Fibroblast of skin of left quadriceps (primary cell): ENCODE data around the gene UNC93B1.
A peak's percentile ranks its signal among the peaks of the same experiment; 100 is the strongest.
"Not testable (repeated sequence)": the region's sequence is repeated elsewhere in the genome, so short reads cannot be mapped to it uniquely, and the experiment has no call there.

Source experiments
- DNase-seq, 2 experiments: peaks; one replicate each; pipeline ENCODE4 v3.0.0-alpha.2; 2013; ENCODE audit warnings: low read depth in 2 of 2

UNC93B1 gene

GRCh38 chr11:67991347-67992121 lies 12.4 kb downstream of the UNC93B1 start:
- DNase-seq: not testable (repeated sequence)

DNA sequence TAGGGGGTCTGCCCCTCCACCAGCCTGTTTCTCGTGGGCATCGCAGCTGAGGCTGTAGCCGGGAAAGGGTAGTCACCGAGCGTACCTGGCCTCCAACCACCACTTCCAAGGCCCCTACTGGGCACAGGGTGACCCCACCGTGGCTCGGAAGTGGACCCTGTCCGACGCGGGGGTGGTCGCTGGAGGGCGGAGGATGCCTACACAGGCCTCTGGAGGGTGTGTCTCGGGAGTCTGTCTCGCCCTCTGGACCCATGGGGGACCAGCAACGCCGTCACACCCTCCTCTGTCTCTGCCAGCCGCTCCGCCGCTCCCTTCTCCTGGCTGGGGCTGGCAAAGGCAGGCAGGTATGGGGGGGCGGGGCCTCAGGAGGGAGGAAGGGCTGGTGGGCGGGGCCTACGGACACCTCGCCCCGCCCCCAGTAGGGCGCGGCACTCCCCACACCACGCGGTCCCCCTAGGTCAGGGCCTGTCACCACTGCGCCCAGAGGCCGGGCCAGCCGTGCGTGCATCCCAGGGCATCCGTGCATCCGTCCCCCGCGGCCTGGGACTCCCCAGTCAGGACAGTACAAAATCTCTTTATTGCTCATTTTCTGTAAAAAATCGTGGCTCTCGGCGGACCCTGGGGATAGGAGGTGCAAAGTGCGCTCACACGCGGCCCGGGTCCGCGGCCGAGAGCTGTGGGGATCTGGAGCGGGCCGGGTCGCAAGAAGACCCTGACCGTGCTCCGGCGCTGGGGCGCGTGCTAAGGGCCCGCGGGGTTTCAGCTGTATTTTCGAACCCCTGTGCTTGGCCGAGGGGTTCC lies 13.2 kb downstream of the UNC93B1 start:
- DNase-seq: not testable (repeated sequence)

- not testable (repeated sequence) for DNase-seq
Measured at GRCh38 chr11:67985302-67985701, 18.6 kb downstream of the UNC93B1 start.

DNA sequence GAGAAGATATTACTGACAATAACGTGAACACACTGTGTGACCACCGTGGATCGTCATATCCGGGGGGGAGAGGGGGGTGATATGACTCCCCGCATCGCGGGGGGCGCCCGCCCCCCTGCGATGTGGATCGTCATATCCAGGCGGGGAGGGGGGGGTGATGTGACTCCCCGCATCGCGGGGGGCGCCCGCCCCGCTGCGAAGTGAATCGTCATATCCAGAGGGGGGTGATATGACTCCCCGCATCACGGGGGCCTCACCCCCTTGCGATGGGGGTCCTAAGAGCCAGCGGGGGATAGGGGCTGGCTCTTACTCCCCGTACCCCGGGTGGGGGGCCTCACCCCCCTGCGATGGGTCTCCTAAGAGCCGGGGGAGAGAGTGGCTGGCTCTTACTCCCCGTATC lies 19.9 kb downstream of the UNC93B1 start:
- DNase-seq: no peak

- not testable (repeated sequence) for DNase-seq
Measured at GRCh38 chr11:67982255-67982857, 21.5 kb downstream of the UNC93B1 start.

- DNase-seq: not testable (repeated sequence)
Measured at GRCh38 chr11:67981226-67981625, 22.7 kb downstream of the UNC93B1 start.

DNA sequence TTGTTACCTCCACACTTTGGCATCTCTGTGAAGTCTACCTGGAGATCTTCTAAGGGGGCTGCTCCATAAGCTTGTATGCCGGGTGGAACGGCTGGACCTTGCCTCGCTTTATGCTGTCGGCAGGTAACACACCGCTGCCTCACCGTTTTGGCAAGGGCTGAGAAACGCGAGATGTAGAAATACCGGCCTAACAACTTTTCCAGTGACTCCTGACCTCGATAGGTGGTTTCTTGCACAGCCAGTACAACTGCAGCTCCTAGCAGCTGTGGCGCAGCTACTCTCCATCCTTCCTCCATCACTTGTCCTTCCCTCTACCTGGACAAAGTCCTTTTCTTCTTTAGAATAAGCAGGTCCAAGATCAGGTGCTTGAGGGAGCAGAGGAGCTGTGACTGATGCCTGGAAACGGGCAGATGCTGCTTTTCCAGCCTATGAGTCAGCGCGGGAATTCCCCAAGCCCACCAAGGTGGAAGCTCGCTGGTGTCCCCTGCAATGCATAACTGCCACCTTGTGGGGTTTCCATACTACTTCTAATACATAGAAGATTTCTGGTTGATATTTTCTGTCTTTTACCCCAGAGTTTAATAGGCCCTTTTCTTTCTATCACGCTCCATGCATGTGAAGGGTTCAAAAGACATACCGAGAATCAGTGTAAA lies 25.0 kb downstream of the UNC93B1 start:
- not testable (repeated sequence) for DNase-seq

GRCh38 chr11:67974746-67975145 lies 29.2 kb downstream of the UNC93B1 start:
- DNase-seq: not testable (repeated sequence)

DNA sequence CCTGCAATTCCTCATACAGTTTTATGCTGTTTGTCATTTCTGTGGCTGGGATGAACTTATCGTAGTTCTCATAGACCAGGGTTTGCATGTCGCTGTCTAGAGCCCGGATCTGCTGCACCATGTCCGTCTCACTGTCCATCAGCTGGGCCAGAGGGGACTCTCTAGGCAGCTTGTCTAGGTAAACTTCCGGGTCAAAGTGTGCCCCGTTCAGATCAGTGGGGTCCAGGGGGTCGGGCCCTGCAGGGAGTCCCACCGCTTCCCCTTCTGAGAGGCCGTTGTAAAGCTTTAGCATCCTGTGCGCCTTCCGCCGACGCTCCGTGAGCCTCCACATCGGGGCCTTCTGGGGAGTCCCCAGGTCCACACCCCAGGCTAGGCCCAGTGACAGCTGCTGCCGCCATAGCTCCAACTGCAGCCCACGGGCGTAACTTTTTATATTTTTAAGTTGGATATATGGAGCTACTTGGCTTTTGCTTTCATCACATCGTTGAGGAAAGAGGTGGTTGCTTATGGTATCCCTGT lies 38.0 kb downstream of the UNC93B1 start:
- DNase-seq: not testable (repeated sequence)

- DNase-seq: not testable (repeated sequence)
Measured at GRCh38 chr11:67964746-67965145, 39.2 kb downstream of the UNC93B1 start.

GRCh38 chr11:67963879-67964278 lies 40.0 kb downstream of the UNC93B1 start:
- not testable (repeated sequence) for DNase-seq

- not testable (repeated sequence) for DNase-seq
Measured at GRCh38 chr11:67963217-67963616, 40.7 kb downstream of the UNC93B1 start.

GRCh38 chr11:67956236-67956635 lies 47.7 kb downstream of the UNC93B1 start:
- DNase-seq: not testable (repeated sequence)

DNA sequence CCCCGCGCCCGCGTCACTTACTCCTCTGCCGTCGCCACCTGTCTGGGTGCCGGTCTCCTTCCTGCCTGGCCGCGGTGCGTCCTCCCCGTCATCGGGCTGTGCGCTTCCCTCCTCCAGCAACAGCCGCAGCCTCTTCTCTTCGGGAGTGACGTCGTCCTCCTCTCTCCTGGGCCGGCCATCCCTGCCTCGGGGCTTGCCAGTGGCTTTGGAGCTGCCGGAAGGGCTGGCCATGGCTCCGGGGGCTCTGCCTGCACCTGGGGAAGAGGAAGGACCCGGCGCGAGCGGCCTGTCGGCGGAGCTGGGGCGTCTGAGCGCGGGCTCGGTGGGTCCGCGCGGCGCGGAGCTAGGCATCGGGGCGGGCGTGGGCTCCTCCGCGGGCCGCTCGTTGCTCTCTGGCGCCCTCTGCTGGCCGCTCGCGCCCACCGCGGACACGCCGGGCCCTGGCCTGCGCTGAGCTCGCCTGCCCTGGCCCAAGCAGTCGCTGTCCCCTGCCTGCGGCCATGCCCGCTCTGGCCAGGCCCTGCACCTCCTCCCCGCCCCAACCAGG lies 48.4 kb downstream of the UNC93B1 start:
- peak; percentile 17 to 18 for DNase-seq

GRCh38 chr11:67954971-67955370 lies 48.9 kb downstream of the UNC93B1 start:
- DNase-seq: not testable (repeated sequence)

- DNase-seq: not testable (repeated sequence)
Measured at GRCh38 chr11:67954251-67954650, 49.6 kb downstream of the UNC93B1 start.

DNA sequence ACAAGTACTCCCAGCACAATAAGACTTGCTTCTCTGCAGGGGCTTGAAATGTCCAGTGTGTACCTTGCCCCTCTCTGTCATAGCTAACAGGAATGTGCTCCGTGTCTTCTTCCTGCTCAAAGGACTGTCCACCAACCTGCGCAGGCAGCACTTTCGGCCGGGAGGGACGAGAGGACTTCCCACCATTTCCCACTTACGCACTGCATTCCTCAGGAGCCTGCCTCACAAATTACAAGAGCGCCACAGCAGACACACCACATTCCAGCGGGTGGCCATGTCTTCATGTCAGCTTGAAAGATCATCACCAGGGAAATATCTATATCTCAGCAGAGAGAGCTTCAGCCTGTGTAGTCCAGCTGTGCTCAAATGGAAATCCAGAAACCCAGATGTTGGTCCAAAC lies 53.2 kb downstream of the UNC93B1 start:
- not testable (repeated sequence) for DNase-seq

GRCh38 chr11:67947785-67948184 lies 56.1 kb downstream of the UNC93B1 start:
- not testable (repeated sequence) for DNase-seq

- not testable (repeated sequence) for DNase-seq
Measured at GRCh38 chr11:67946403-67946802, 57.5 kb downstream of the UNC93B1 start.

GRCh38 chr11:67943406-67943805 lies 60.5 kb downstream of the UNC93B1 start:
- DNase-seq: not testable (repeated sequence)
